Lower leg skin (tissue), 3 donors: ENCODE results near the gene PACRG.

Experiments used
- CTCF ChIP-seq, 3 donors: fragments of 450-650 bp; IDR thresholded peaks; one replicate each; pipeline ENCODE4 v1.5.1; 2016; ENCODE audit warnings: antibody characterized with exemption in 3 of 3, mild to moderate bottlenecking in 3 of 3, moderate library complexity in 2 of 3
- POLR2A ChIP-seq, 2 donors: fragments of 450-650 bp; IDR thresholded peaks; one replicate each; pipeline ENCODE4 v1.6.1; 2016 to 2017; ENCODE audit warnings: antibody characterized with exemption in 2 of 2, mild to moderate bottlenecking in 1 of 2, moderate library complexity in 1 of 2

DNA sequence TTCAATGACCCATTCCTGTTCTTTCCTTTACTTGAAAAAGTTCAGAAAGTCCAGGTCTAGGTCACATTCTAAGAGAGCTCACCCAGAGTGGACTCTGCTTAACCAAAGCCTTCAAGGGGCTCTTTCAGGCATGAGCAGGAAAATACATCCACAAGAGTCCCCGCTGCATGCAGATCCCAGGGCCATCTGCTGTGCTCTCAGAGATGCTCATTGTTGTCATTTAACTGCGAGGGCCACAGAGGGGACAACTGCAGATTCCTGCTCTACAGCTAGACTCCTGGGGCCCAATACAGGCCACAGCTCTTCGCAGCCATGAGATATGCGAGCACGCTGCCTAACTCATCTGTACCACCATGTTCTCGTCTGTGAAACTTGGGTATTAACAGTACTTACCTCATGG lies 391.2 kb downstream of the PACRG start:
- no peak for TF ChIP-seq POLR2A (IDR thresholded peaks at IDR 0.05)
- no peak for TF ChIP-seq CTCF (IDR thresholded peaks at IDR 0.05)
